ENCODE data around the gene C19orf18. TPM values are rescaled to one million over a fixed set of nuclear protein-coding genes. Genes with fewer than 3 reads are reported as not detected.

C19orf18 gene
- total RNA-seq: 1.2 and 1.5 TPM in 2 replicates
- long read RNA-seq: 0 reads

GRCh38 chr19:57974434-57974833 lies at the start of gene C19orf18:
Gene C19orf18 (minus strand): TSS chr19:57974534. CDS start chr19:57974432, 102 bp downstream.
- peaks cover 42% of the 10 kb centered on the region for H3K9me3 Mint-ChIP-seq
- no peak for TF ChIP-seq CTCF (conservative IDR thresholded peaks at IDR 0.05)
- H3K27ac Mint-ChIP-seq (ENCODE audit: unreplicated experiment): no peak within 1 kb of the TSS
- DNase-seq (ENCODE audit: low read depth, low spot score): no peak
- no peaks in the 10 kb centered on the region for H3K27me3 Mint-ChIP-seq (ENCODE audit: low read depth)
- H3K4me3 Mint-ChIP-seq: peak within 1 kb of the TSS; percentile 64
- peaks cover 83% of the 10 kb centered on the region for H3K36me3 Mint-ChIP-seq (ENCODE audit: low read depth)
- no peaks in the 10 kb centered on the region for H3K4me1 Mint-ChIP-seq

- Mint-ChIP-seq H3K27me3 (ENCODE audit: low read depth) (no peaks in the 10 kb centered on the region), H3K9me3 (peaks cover 9% of the 10 kb centered on the region), H3K4me3 (no peak overlapping the region), H3K27ac (ENCODE audit: unreplicated experiment) (no peak overlapping the region), H3K4me1 (no peaks in the 10 kb centered on the region), H3K36me3 (ENCODE audit: low read depth) (peaks cover 10% of the 10 kb centered on the region)
- no peak for DNase-seq (ENCODE audit: low read depth, low spot score)
- no peak for TF ChIP-seq CTCF (conservative IDR thresholded peaks at IDR 0.05)
These were observed 47.9 kb upstream of the C19orf18 start for GRCh38 chr19:58022283-58022660.

GRCh38 chr19:58021541-58022282 lies 47.4 kb upstream of the C19orf18 start:
- peaks cover 10% of the 10 kb centered on the region for H3K36me3 Mint-ChIP-seq (ENCODE audit: low read depth)
- no peak overlapping the region for H3K4me3 Mint-ChIP-seq
- DNase-seq (ENCODE audit: low read depth, low spot score): peak; percentile 29
- H3K4me1 Mint-ChIP-seq: no peaks in the 10 kb centered on the region
- H3K27ac Mint-ChIP-seq (ENCODE audit: unreplicated experiment): no peak overlapping the region
- TF ChIP-seq CTCF (conservative IDR thresholded peaks at IDR 0.05): peak; percentile 59
- no peaks in the 10 kb centered on the region for H3K27me3 Mint-ChIP-seq (ENCODE audit: low read depth)
- peaks cover 9% of the 10 kb centered on the region for H3K9me3 Mint-ChIP-seq

GRCh38 chr19:58020129-58020528 lies 45.8 kb upstream of the C19orf18 start:
- Mint-ChIP-seq H3K27ac (ENCODE audit: unreplicated experiment) (no peak overlapping the region), H3K4me1 (no peaks in the 10 kb centered on the region), H3K36me3 (ENCODE audit: low read depth) (peaks cover 16% of the 10 kb centered on the region), H3K4me3 (no peak overlapping the region), H3K9me3 (peaks cover 13% of the 10 kb centered on the region), H3K27me3 (ENCODE audit: low read depth) (no peaks in the 10 kb centered on the region)
- no peak for TF ChIP-seq CTCF (conservative IDR thresholded peaks at IDR 0.05)
- no peak for DNase-seq (ENCODE audit: low read depth, low spot score)

GRCh38 chr19:58014141-58014540 lies 39.8 kb upstream of the C19orf18 start:
- Mint-ChIP-seq H3K36me3 (ENCODE audit: low read depth) (peaks cover 37% of the 10 kb centered on the region), H3K4me1 (no peaks in the 10 kb centered on the region), H3K9me3 (peaks cover 19% of the 10 kb centered on the region), H3K4me3 (no peak overlapping the region), H3K27me3 (ENCODE audit: low read depth) (no peaks in the 10 kb centered on the region), H3K27ac (ENCODE audit: unreplicated experiment) (no peak overlapping the region)
- DNase-seq (ENCODE audit: low read depth, low spot score): no peak
- TF ChIP-seq CTCF (conservative IDR thresholded peaks at IDR 0.05): no peak

Data from neural crest cell (in vitro differentiated cells).